Prostate gland (tissue), 2 donors: ENCODE measurements around the gene MUC13.

ENCODE experiments used
- CTCF ChIP-seq, 4 experiments: fragments of 200-600 bp in 2 of 4; fragments of 450-650 bp in 2 of 4; sonication (generic) in 2 of 4; IDR thresholded peaks; 1 replicate in 3 of 4; 2 replicates in 1 of 4; pipeline ENCODE4 v1.5.1; 2016 to 2019; ENCODE audit warnings: antibody characterized with exemption in 4 of 4, mild to moderate bottlenecking in 2 of 4, moderate library complexity in 2 of 4
- POLR2A ChIP-seq: fragments of 450-650 bp; IDR thresholded peaks from one replicate; pipeline ENCODE4 v1.6.1; 2016; ENCODE audit warnings: antibody characterized with exemption, mild to moderate bottlenecking
- POLR2AphosphoS5 ChIP-seq: sonication (generic); formaldehyde crosslinking; IDR thresholded peaks from one replicate; pipeline ENCODE4 v1.6.1; 2017; ENCODE audit warnings: antibody characterized with exemption

GRCh38 chr3:124965413-124965812 lies 30.9 kb upstream of the MUC13 start:
- TF ChIP-seq CTCF (IDR thresholded peaks at IDR 0.05): no peak
- no peak for TF ChIP-seq POLR2AphosphoS5
- TF ChIP-seq POLR2A: no peak
